HG03520 (cell line): ENCODE results near the gene MUC5AC.
"Not testable (repeated sequence)": the region's sequence is repeated elsewhere in the genome, so short reads cannot be mapped to it uniquely, and the experiment has no call there.

Source experiments
- ATAC-seq: cut with Tn5 transposase; IDR thresholded peaks from one replicate; pipeline ENCODE4 v1.9.1; 2021; ENCODE audit warnings: mild to moderate bottlenecking, moderate library complexity; ENCODE audit not compliant: unreplicated experiment

Gene MUC5AC, protein sequence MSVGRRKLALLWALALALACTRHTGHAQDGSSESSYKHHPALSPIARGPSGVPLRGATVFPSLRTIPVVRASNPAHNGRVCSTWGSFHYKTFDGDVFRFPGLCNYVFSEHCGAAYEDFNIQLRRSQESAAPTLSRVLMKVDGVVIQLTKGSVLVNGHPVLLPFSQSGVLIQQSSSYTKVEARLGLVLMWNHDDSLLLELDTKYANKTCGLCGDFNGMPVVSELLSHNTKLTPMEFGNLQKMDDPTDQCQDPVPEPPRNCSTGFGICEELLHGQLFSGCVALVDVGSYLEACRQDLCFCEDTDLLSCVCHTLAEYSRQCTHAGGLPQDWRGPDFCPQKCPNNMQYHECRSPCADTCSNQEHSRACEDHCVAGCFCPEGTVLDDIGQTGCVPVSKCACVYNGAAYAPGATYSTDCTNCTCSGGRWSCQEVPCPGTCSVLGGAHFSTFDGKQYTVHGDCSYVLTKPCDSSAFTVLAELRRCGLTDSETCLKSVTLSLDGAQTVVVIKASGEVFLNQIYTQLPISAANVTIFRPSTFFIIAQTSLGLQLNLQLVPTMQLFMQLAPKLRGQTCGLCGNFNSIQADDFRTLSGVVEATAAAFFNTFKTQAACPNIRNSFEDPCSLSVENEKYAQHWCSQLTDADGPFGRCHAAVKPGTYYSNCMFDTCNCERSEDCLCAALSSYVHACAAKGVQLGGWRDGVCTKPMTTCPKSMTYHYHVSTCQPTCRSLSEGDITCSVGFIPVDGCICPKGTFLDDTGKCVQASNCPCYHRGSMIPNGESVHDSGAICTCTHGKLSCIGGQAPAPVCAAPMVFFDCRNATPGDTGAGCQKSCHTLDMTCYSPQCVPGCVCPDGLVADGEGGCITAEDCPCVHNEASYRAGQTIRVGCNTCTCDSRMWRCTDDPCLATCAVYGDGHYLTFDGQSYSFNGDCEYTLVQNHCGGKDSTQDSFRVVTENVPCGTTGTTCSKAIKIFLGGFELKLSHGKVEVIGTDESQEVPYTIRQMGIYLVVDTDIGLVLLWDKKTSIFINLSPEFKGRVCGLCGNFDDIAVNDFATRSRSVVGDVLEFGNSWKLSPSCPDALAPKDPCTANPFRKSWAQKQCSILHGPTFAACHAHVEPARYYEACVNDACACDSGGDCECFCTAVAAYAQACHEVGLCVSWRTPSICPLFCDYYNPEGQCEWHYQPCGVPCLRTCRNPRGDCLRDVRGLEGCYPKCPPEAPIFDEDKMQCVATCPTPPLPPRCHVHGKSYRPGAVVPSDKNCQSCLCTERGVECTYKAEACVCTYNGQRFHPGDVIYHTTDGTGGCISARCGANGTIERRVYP (N-terminal part only)

DNA sequence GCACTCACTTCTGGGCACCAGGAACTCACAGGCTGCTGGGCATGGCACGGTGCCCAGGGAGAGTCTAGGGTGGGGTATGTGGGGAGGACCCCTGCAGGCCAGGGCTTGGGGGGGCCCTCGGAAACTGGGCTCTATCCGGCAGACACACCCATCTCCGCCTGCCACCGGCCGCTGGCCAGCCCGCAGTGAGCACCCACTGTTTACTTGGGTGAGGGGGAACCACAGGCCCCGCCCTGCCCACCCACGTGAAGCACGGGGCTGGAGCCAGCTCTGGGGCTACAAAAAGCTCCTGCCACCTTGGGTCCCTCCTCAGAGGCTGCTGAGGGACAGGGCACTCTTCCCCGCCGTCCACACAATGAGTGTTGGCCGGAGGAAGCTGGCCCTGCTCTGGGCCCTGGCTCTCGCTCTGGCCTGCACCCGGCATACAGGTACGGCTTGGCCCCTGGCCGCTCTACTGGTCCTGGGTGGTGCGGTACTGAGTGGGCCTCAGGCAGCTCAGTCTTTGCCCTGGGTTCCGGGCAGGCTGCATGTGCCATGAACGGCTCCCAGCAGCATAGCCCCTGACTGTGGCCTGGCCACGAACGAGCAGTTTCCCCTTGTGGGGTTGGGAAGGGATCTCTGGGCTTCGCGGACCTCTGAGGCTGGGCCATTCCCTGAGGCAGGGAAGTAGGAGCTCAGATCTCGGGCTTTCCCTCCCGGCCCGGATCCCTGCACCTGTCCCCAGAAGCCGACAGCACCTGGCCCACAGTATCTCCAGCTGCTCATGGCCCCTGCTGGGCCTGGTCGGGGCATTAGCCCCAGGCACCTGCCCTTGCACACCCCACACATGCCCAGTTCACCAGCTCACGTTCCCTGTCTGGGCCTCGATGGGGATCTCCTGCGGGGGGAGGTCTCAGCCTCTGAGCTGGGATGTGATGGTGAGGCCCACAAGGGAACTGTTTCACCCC is at the start of gene MUC5AC:
Gene MUC5AC, plus strand, starts transcription at position 309 of the 947 bp plus-strand sequence. Its CDS starts 47 bp downstream, at position 356.
- ATAC-seq, result no peak

DNA sequence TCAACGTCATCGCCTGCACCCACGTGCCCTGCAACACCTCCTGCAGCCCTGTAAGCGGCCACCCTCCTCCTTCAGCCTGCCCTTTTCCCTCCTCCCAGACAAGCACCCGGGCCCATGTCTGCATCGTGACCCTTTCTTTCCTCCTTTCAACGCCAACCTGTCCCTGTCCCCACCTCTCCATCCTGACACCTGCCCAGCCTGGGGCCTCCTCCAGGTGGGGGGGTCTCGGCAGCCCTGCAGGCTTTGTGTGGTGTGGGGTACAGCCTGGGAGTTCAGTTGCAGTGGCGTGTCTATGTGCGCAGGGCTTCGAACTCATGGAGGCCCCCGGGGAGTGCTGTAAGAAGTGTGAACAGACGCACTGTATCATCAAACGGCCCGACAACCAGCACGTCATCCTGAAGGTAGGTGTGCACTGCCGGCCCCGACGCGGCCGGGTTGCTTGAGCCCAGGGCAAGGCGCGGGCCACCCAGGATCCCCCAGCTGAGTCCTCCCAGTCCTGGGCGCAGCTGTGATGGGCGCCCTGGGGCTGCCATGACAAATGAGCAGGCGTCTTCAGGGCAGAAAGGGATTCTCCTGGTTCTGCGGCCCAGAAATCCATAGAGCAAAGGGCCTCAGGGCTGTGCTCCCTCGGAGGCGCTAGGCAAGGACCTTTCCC is 49.4 kb upstream of the MUC5AC start:
- ATAC-seq, result no peak

DNA sequence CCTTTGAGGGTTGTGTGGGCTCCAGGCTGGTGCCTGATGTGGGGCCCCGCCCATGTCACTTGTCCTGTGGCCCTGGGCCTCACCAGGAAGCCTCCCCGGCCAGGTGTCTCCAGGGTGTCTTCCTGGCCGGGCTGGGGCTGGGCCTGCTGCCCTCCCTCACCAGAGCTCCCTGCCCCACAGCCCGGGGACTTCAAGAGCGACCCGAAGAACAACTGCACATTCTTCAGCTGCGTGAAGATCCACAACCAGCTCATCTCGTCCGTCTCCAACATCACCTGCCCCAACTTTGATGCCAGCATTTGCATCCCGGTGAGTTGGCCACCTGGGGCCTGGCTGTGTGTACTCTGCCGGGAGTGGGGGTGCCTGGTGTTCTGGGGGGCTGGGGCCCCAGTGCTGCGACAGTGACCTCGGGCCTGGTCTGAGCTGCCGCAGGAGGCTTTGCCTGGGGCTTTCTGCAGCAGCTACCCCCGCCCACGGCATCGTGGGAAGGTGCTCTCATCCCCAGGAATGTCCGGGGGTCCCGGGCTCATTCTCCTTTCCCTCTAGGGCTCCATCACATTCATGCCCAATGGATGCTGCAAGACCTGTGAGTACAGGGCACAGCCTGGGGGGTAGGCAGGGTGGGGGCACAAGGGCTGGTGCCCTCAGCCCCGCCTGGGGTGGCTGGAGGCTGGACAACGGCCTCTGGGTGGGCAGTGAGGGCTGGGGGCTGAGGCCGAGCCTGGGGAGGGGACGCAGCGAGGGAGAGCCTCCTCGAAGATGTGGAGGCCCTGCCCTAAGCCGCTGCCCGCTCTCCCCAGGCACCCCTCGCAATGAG is 48.4 kb upstream of the MUC5AC start:
- no peak for ATAC-seq

DNA sequence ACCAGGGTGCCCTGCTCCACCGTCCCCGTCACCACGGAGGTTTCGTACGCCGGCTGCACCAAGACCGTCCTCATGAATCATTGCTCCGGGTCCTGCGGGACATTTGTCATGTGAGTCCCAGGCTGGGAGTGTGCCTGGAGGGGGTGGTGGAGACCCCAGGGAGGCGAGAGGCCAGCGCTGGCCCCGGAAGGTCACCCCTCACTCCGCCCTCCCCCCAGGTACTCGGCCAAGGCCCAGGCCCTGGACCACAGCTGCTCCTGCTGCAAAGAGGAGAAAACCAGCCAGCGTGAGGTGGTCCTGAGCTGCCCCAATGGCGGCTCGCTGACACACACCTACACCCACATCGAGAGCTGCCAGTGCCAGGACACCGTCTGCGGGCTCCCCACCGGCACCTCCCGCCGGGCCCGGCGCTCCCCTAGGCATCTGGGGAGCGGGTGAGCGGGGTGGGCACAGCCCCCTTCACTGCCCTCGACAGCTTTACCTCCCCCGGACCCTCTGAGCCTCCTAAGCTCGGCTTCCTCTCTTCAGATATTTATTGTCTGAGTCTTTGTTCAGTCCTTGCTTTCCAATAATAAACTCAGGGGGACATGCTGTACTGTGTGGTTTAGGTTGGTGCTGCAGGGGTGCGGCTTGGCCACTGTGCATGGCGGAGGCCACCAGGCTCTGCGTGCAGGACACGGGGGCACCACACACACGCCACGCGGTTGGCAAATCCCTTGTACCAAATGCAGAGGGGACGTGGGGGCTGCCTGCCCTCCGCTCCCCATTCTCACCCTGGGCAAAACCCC is 47.6 kb upstream of the MUC5AC start:
- ATAC-seq, result no peak

DNA sequence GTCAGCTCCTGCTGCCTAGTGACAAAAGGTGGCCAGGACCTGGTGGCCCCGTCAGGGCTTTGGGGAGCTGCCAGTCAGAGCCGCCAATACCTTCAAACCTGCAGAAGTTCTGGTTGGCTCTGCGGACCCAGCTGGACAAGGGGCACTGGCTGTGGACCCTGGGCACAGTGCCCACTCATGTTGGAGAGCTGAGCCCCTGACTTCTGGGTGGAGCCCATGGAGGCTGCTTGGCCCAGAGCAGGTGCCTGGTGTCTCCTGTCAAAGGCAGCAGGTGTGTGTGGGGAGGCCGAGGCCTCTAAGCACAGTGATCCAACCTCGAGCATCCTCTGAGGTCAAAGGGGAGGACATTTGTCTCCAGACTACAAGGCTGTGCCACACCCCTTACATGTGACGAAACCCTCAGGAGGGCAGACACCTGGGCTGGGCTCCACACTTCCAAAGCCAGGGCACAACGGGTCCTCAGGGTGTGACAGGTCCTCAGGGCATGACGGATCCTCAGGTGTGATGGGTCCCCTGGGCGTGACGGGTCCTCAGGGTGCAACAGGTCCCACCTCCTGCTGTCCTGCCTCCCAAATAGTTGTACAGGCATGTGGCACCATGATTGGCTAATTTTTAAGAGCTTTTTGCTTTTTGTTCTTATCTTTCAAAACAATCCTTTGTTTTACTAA is 46.1 kb upstream of the MUC5AC start:
- ATAC-seq, result no peak

DNA sequence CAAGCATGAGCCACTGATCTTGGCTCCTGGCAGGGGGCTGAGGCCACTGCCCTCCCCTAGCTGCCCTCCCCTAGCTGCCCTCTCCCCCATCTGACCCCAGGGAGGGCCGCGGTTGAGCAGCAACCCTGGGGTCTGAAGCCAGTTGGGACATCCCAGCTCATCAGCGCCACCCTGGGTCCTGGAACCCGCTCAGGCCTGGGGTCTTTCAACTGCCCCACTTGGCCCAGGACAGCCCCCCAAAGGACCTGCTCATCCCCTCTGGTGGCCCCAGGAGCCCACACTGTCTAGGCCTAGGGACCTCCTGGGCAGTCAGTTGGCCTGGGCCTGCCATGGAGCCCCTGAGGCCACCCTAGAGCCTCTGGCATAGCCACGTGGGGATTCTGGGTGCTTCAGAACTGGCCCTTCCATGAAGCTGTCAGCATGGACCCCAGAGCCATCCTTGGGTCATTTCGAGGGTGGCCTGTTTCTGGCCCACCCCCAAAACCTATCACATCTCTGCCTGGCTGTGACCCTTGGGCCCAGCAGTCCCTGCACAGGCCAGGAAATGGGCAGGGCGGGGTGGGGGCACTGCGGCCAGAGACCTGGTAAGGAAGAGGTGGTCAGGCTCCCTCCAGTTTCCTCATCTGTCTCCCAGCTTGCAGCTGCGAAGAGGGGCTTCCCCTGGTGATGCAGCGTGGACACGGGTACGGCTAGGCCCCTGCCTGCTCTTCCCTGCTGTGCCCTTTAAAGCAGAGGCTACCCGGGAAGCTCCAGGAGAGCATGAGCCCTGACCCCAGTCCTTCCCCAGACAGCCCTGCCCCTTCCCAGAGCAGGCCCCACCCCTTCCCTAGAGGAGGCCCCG is 45.2 kb upstream of the MUC5AC start:
- no peak for ATAC-seq

DNA sequence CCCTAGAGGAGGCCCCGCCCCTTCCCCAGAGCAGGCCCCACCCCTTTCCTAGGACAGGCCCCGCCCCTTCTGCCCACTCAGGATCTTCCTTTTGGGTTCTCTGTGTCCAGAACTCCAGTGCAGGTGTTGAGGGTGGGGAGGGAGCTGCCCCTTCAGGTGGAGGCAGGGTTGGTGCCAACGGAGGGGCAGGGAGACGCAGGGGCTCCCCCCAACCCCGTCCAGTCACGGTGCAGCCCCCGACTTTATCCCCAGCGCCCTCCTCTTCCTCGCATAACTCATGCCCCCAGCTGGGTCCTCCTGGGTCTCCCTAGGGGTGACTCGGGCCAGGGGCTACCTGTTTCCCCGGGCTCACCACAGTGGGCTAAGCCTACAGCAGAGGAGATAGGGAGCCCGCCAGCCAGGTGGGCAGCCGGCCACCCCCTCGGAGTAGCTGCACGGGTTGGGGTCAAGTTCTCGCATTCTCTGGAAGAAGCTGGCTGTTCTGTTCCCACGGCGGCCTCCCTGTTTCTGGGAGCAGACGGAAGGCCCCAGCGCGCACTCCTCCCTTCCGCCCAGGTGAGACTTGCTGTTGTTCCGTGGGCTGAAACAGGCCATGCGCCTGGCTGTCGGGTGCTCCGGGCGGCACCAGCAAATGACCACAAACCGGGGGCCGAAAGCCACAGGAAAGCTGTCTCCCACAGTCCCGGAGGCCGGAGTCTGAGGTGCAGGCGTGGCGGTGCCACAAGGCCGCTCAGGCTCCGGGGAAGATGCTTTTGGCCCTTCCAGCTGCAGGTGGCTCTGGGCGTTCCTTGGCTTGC is 44.1 kb upstream of the MUC5AC start:
- no peak for ATAC-seq

DNA sequence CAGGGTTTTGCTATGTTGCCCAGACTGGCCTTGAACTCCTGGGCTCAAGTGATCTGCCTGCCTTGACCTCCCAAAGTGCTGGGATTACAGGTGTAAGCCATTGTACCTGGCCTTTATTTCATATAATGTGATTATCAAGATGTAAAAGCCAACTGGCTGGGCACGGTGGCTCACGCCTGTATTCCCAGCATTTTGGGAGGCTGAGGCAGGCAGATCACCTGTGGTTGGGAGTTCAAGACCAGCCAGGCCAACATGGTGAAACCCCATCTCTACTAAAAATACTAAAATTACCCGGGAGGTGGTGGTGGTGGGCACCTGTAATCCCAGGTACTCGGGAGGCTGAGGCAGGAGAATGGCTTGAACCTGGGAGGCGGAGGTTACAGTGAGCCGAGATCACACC is 42.5 kb upstream of the MUC5AC start:
- ATAC-seq, result not testable (repeated sequence)

DNA sequence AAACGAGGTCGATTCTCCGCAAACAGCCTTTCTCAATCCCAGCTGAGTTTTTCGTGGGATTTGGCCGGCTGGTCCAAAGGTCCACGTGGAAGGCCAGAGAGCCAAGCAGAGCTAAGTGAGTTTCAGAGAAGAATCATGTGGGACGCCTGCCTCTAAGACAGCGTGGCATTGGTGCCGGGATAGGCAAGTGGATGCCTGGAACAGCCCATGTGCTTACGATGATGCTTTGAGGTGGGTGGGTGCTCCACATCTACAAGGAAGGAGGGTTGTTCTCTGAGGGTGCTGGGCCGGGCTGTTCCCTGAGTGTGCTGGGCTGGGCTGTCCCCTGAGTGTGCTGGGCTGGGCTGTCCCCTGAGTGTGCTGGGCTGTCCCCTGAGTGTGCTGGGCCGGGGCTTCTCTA is 41.6 kb upstream of the MUC5AC start:
- no peak for ATAC-seq

DNA sequence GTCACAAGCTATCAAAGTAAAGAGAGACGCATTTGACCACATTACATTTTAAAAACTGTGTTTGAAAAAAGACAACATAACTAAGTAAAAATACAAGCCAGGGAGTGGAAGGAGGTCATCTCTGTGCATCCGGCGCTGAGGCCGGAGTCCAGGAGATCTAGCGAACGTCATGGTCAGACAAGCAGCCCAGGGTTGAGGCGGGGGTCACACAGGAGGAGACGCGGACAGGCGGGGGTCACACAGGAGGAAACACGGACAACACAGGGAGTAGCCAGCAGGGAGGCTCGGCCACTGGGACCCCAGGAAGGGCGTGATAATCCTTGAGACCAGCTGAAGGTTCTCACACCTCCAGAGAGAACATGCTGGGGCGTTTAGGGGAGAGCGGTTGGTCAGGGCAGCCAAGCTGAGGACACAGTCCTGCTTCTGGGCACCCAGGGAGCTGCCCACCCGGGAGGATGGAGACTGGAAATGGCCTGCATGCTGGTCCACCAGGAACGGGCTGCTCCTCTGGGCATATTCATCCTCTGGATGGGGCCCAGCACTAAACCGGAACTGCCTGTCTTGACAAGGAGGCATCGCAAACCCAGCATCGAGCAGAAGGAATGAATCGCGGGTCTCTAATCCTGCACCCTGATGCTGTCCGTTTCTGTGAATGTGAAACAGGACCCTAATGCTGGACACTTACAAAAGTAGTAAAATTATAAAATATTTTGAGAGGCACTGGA is 40.9 kb upstream of the MUC5AC start:
- no peak for ATAC-seq

DNA sequence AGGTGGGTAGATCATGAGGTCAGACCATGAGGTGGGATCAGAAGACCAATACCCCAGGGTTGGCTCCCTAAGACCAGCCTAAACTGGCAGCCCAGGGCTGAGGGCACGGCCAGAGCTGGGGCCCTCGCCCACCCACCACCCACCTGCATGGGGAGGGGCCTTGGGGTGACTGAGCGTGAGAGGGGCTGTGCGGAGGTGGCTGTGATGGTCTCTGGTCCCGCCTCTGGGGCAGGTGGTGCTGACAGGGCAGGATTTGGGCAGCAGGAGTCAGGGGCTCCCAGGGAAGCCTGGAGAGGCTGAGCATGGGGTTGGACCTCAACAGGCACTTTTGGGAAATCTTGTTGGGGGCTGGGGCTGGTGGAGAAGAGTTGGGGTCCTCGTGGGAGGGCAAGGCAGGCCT is 39.8 kb upstream of the MUC5AC start:
- no peak for ATAC-seq

DNA sequence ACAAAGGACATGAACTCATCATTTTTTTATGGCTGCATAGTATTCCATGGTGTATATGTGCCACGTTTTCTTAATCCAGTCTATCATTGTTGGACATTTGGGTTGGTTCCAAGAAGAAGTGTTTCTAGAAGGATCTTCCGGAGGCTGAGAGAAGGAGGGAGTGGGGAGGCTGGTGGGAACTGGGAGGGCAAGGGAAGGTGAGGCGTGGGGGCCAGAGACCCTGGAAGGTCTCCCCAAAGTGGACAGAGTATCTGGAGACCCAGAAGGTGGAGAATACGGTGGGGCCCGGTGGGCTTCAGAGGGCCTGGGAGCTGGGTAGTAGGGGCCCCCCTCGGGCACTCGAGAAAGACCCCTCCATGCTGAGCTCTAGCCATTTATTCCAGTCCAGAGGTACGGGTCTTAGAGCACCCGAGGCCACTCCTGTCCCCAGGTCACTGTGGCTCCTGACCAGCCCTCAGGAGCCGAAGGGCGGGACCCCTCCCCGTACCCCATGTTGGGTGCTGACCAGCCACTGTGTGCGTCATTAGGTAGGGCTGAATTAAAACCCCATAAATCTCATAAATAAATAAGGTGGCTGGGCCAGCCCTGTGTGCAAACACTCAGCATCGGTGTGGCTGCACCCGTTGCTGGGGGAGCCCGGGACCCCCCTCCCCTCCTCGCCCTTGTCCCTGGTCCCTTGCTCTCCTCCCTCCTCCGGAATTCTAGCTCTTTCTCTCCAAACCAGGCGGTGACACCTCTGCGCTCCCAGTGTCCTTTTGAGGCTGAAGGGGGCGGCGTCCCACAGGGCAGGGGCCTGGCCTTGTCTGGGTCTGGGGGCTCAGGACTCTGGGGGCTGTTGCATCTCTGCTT is 38.8 kb upstream of the MUC5AC start:
- no peak for ATAC-seq

DNA sequence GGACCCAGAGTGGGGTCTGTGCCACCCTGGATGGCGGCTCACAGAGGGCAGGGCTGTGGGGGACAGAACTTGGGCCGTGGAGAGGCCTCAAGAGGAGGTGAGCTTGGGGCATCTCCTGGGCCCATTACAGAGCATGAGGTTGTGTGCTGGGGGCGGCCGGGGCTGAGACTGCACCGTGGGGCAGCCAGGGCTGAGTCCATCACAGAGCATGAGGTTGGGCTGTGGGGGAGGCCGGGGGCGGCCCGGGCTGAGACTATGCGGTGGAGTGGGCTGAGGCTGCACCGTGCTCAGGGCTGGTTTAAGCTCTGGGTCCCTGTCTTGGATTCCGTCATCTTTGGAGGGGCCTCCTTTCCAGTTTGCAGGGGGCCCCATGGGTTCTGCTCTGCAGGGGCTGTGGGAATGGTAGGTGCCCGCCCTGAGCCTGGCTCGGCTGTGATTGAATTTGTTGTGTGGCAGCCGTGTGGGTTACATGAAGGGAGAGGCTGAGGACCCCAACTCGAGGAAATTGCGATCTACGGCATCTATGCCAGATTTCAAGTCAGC is 38.1 kb upstream of the MUC5AC start:
- ATAC-seq, result no peak
